Right renal cortex interstitium (tissue), 3 donors: Measurements from ENCODE around the gene USP46. TPM values are rescaled to one million over a fixed set of nuclear protein-coding genes. Genes with fewer than 3 reads are reported as not detected.

Experiments used
- DNase-seq, 3 donors: peaks; one replicate each; pipeline ENCODE4 v3.0.0-alpha.2; 2013; ENCODE audit warnings: low read depth in 3 of 3, low spot score in 2 of 3
- polyA plus RNA-seq, 3 donors: library from polyadenylated mRNA; unstranded; fragments of 120-200 nt; gene quantifications; one replicate each; pipeline ENCODE4 v1.2.1, GENCODE V29; 2013; ENCODE audit not compliant: insufficient read length in 3 of 3

USP46 gene
- polyA plus RNA-seq, 3 donors, result 31.4 to 40.5 (median 32.9) TPM

GRCh38 chr4:52657618-52658501 is 1.2 kb downstream of the USP46 start:
- DNase-seq, result no peak

DNA sequence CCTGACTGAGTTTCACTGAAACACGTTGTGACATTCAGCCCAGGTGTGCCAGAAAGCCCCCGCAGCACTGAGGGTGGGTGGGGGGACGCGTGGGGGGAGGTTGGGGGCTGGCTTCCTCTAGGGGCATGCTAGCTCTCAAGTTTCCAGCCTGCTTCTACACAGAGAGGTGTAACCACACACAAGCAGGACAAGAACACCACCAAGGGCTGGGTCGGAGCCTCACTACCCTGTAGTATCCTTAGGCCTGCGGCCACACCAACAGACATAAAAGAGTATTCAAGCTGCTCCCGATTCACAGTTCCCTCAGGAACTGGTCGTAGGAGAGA is 1.8 kb downstream of the USP46 start:
- DNase-seq, result no peak

DNA sequence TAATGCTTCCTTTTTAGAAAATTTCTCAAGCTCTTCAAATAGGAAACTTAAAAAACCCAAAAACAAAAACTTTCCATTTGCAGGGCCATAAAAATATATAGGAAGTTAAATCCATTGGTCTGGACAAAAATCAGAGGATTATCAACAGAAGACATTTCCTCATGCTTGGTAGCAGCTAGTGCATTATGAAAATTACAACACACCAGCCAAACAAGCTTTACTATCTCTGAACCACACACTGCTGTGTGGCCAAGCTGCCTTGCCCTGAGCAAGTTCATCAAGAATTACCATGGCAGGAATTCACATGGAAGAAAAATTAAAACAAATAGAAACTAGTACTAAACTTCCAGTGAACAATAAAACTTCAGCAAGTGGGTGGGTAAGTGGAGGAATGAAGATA is 3.6 kb downstream of the USP46 start:
- no peak for DNase-seq

GRCh38 chr4:52651996-52652672 is 7.0 kb downstream of the USP46 start:
- no peak for DNase-seq

DNA sequence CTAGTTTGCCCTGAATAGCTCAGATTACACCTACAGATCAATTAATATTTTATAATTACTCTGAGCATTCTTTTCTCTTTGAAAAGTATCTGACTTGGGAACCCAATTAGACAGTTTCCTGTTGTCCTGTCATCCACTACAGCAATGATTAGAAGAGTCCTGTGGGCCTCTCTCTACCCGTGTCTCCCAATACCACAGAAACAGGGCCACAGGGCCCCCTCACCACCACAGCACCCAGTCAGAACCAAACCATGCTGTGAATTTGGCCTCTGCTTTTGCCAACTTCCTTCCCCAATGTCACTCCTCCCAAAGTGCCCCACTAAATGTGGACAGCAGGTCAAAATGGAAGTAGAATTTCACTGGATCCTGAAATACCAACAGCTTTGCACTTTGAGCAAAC is 10.3 kb downstream of the USP46 start:
- no peak for DNase-seq

GRCh38 chr4:52646741-52647140 is 12.4 kb downstream of the USP46 start:
- no peak for DNase-seq

GRCh38 chr4:52646096-52646495 is 13.0 kb downstream of the USP46 start:
- DNase-seq, result no peak

GRCh38 chr4:52645300-52645699 is 13.8 kb downstream of the USP46 start:
- DNase-seq, result no peak

DNA sequence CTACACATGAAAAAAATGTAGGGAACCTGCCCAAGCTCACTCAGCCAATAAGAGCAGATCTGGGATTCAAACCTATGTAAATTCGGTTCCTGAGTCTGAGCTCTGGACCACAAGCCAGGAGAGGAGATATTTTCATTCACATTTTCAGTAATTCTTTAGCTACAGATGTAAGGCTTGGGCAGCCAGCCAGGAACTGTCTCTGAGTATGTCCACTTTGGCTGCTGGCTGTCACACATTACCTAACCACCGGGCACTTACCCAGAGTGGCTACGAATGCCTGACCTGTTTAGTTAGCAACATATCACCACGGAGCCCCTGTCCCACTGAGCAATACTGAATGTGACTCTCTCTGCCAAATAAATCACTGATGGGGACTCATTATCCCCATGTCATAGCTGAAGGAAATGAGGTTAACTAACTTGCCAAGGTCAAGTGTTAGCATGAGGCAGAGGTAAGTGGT is 15.3 kb downstream of the USP46 start:
- DNase-seq, result no peak

DNA sequence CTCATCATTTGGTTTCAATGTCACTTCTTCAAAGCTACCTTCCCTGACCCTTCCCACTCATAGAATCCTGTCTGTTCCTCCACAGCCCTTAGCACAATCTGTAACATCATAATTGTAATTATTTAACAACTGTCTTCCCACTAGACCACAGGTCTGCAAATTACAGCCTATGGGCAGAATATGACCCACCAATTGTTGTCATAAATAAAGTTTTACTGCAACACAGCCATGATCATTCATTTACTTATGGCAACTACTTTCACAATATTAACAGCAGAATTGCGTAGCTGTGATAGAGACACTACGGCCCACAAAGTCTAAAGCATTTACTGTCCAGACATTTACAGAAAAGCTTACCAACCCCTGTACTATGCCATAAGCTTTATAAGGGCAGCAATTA is 15.9 kb downstream of the USP46 start:
- DNase-seq, result no peak

DNA sequence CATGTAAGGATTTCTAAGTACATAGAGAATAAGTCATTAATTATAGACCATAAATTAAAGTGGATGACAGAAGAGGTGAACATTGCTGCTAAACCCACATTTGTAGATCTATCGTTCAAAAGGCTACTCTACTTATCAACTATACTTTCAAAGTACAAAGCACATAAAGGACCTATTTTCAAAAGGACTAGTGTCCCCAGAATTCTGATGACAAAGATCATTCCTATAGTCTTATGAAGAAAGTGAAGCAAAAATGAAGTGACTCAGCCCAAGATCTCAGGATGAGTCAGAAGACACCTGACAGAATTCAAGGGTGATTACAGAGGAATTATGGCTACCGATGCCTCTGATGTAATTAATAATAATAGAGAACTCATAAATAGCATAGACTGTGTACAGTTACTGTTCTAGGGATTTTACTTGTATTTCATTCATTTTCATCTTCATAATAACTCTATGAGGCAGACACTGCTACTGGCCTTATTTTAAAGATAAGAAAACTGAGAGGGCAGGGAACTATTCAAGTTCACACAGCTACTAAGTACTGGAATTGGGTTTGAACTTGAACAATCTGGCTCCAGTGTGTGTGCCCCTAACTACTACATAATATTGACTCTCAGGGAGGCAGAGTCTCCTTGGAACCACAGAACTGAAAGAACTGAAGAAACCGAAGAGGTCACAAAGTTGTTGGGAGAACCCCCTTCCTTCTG is 17.1 kb downstream of the USP46 start:
- DNase-seq, result no peak

DNA sequence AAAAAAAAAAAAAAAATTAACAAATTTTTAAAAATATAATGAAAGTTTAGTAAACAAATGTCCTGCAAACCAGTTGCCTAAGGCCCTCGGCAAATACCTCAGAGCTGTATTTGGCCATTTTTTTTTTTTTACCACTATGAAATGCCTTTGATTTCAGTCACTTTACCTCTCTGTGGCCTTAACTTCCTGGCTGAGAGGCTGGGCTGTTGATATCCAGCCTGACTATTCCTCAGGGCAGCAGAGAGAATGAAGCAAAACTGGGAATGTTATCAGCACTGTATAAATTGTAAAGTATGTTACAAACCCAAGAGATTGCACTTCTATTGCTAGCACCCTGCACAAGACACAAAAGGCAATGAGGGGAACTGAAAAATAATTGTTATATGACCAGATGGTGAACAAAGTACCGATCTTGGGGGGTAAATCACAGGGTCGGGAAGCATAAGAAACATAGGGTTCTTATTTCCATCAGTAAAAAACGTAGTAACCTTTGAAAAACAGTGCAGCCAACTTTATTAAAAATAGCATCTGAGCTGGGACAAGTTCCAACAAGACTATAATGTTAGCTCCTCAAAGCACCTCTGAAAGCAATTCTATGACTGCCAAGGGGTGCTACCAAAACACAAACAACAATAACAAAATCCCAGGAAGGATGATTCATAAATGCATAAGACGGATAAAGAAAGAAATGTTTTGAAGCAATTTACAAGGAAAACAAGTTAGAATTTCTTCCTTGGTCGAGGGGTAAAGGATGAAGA is 18.1 kb downstream of the USP46 start:
- no peak for DNase-seq

- no peak for DNase-seq
Observed at GRCh38 chr4:52638717-52639116, 20.4 kb downstream of the USP46 start.

- no peak for DNase-seq
Observed at GRCh38 chr4:52637116-52637515, 22.0 kb downstream of the USP46 start.

DNA sequence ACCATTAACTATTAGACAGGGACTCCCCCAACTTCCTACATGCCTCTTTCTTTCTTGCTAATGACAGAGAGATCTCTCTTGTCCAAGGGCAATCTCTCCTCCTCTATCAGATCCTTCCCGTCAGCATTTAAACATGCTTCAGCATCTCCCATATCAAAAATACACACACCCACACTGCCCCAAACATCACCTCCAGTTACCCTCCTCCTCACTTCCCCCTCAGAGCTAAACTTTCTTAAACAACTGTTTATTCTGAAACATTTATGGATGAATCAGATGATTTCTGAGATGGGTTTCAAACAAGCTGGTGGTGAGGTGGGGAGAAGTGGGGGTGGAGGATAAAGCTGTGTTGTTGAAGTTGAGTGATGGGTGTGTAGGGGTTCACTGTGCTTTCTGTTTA is 23.5 kb downstream of the USP46 start:
- no peak for DNase-seq

DNA sequence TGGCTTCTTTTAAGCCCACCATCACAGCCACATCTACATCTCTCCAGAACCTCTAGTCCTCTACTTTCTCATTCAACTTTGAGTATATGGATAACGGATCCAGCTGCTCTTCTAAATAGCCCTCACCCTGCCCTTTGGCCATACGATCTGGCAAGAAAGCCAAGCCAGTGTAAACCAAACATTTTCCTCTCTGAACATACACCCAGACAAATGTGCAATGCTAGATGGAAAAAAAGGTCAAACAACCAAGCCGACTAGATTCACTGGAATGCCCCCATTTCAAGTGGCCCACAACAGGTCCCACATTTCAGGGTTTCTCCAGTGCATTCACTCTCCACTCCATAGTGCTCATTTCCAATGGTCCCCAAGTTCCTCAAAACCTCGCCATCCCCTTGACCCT is 24.0 kb downstream of the USP46 start:
- no peak for DNase-seq

DNA sequence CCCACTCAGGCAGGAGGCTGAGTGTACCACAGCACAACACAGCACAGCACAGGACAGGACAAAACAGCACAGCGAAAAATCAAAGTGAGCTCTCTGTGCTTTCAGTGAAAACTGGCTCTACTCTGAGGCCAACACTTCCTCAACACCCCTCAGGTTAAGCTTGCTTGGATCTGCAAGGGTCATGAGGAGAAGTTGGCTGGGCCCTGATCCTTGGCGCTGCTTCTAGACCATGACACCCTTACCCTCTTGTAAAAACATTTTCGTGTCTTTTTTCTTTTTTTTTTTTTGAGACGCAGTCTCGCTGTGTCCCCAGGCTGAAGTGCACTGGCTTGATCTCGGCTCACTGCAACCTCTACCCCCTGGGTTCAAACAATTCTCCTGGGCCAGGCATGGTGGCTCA is 25.3 kb downstream of the USP46 start:
- no peak for DNase-seq

DNA sequence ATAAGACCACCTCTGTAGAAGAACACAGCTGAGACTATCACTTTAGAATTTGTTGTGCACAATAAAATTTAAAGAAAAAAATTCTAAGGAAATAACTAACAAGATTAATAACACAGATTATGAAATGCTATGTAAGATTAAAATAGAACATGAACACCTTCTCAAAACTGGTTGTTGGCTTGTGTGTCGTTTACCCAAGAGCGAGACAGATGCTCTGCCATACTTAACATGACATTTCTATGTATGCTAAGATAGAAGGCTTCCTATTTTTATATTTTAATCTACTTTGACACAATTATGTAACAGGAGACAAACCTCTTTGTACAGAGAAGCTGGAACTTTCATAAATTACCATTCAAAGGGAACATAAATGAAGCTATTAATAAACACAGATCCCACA is 30.1 kb downstream of the USP46 start:
- DNase-seq, result no peak

GRCh38 chr4:52628543-52628942 is 30.6 kb downstream of the USP46 start:
- DNase-seq, result no peak

DNA sequence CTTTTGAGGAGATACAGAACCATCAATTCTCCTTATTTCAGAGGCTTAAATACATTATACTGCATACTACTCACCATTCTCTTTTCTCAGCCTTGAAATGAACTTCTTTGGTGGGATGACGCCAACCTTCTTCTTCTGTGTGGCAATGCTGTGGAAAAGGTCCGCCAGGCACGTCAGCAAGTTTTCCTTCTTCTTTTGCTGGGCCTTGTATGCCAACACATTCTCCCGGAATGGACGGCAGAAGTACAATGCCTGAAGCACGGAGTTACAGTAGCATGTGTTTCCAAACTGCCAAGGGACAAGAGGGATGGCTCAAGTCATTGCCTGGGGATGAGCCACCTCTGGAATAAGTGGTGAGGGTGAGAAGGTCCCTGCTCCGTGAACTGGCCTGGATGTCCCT is 31.2 kb downstream of the USP46 start:
- DNase-seq, result no peak

GRCh38 chr4:52625216-52625615 is 33.9 kb downstream of the USP46 start:
- DNase-seq, result no peak
